GM12878 (cell line): Measurements from ENCODE around the gene PPFIBP1. TPM values are rescaled to one million over a fixed set of nuclear protein-coding genes. Genes with fewer than 3 reads are reported as not detected.
A peak's percentile ranks its signal among the peaks of the same experiment; 100 is the strongest.
"Not testable (repeated sequence)": the region's sequence is repeated elsewhere in the genome, so short reads cannot be mapped to it uniquely, and the experiment has no call there.

Source experiments
- ATAC-seq: fragments of 200-7000 bp; cut with Tn5 transposase; 3 replicates; pipeline ENCODE4 v1.9.1; 2020; ENCODE audit warnings: mild to moderate bottlenecking, moderate library complexity
- BruUV-seq: library from RNA; stranded (reverse); fragments of 400-500 nt; replicated peaks from 2 replicates; lab custom pipeline; 2021; lab: Mats Ljungman, UMichigan
- CTCF ChIA-PET: fragments of 300-600 bp; sonication (Branson Sonifier 250); formaldehyde crosslinking; extraction: SDS; loops from one replicate; lab custom pipeline; 2021; ENCODE audit warnings: inconsistent platforms; lab: Yijun Ruan, JAX
- POLR2A ChIA-PET: fragments of 350-600 bp; formaldehyde crosslinking; extraction: SDS; loops from one replicate; lab custom pipeline; 2021; ENCODE audit warnings: inconsistent platforms; lab: Charles Lee
- RAD21 ChIA-PET: fragments of 300-600 bp; sonication (Branson Sonifier 250); formaldehyde crosslinking; loops from one replicate; lab custom pipeline; 2023; ENCODE audit warnings: antibody characterized with exemption; ENCODE audit not compliant: unreplicated experiment; lab: Charles Lee
- SMC1A ChIA-PET: fragments of 300-600 bp; sonication (Branson Sonifier 250); formaldehyde crosslinking; loops from one replicate; lab custom pipeline; 2023; ENCODE audit not compliant: unreplicated experiment, uncharacterized antibody; lab: Charles Lee
- DNase-seq: peaks from one replicate; pipeline ENCODE4 v3.0.0-alpha.2; 2011; ENCODE audit warnings: low read depth, low spot score
- FAIRE-seq: peaks from 3 replicates; lab custom pipeline; 2011; peaks lifted over from hg19 to GRCh38; lab: Jason Lieb, UNC
- H2AFZ ChIP-seq: 2 replicates; pipeline ENCODE4 v1.6.0; 2011; ENCODE audit warnings: low read depth, low read length, control low read depth; ENCODE audit not compliant: control insufficient read depth
- H3K27ac ChIP-seq: 2 replicates; pipeline ENCODE4 v1.5.1; 2011; ENCODE audit warnings: control low read depth; ENCODE audit not compliant: control insufficient read depth, insufficient read depth
- H3K27me3 ChIP-seq, 2 experiments: replicated peaks in 1 of 2; 2 replicates each; pipeline versions ENCODE4 v1.6.0 to v1.6.1; 2011; ENCODE audit warnings: low read length in 1 of 2; ENCODE audit not compliant: control insufficient read depth in 2 of 2, insufficient read depth in 2 of 2
- H3K36me3 ChIP-seq, 2 experiments: 2 replicates each; pipeline ENCODE4 v1.5.1; 2011; ENCODE audit warnings: low read length in 1 of 2; ENCODE audit not compliant: control insufficient read depth in 2 of 2, insufficient read depth in 2 of 2
- H3K4me1 ChIP-seq: 2 replicates; pipeline ENCODE4 v1.6.1; 2011; ENCODE audit warnings: mild to moderate bottlenecking, low read length, moderate library complexity, mixed read lengths; ENCODE audit not compliant: control insufficient read depth, insufficient read depth
- H3K4me2 ChIP-seq: 2 replicates; pipeline ENCODE4 v1.6.0; 2011; ENCODE audit warnings: control low read depth; ENCODE audit not compliant: control insufficient read depth, insufficient read depth
- H3K4me3 ChIP-seq: fragments of 200-600 bp; sonication (generic); 2 replicates; pipeline ENCODE4 v1.5.1; 2016
- H3K79me2 ChIP-seq: 2 replicates; pipeline ENCODE4 v1.6.0; 2011; ENCODE audit warnings: low read length; ENCODE audit not compliant: control insufficient read depth, insufficient read depth
- H3K9ac ChIP-seq: 2 replicates; pipeline ENCODE4 v1.8.0; 2011; ENCODE audit warnings: low read length, control low read depth, mixed read lengths; ENCODE audit not compliant: control insufficient read depth, insufficient read depth
- H3K9me3 ChIP-seq: replicated peaks from 3 replicates; pipeline ENCODE4 v1.5.1; 2011; ENCODE audit warnings: mild to moderate bottlenecking, low read length; ENCODE audit not compliant: control insufficient read depth, insufficient read depth
- H4K20me1 ChIP-seq: 2 replicates; pipeline ENCODE4 v1.6.0; 2011; ENCODE audit not compliant: control insufficient read depth, insufficient read depth
- JUNB ChIP-seq: IDR thresholded peaks from 2 replicates; pipeline ENCODE4 v1.6.1; 2016; ENCODE audit warnings: antibody characterized with exemption, mild to moderate bottlenecking
- RUNX3 ChIP-seq: IDR thresholded peaks from 2 replicates; pipeline ENCODE4 v1.6.1; 2012; ENCODE audit warnings: low read length, inconsistent platforms
- WGBS: methylation state at CpG from one replicate; pipeline ENCODE4 v1.1.6; 2016; ENCODE audit warnings: low lambda C conversion rate; ENCODE audit not compliant: insufficient replicate concordance, insufficient coverage; ENCODE audit errors: missing lambda C conversion rate; 5-methylcytosine and 5-hydroxymethylcytosine counted together
- in situ Hi-C: fragments of 300-500 bp; cut with MboI; formaldehyde crosslinking; loops from 9 replicates; pipeline ENCODE4 v1.14.3; 2018; ENCODE audit warnings: mixed read lengths
- intact Hi-C: fragments of 100-400 bp; cut with micrococcal nuclease; formaldehyde crosslinking; loops from one replicate; pipeline ENCODE4 v1.14.2; 2022; ENCODE audit not compliant: unreplicated experiment
- polyA plus RNA-seq, 11 experiments: library from polyadenylated mRNA; depleted of rRNA in 4 of 11; unstranded in 6 of 11; stranded (reverse) in 5 of 11; fragments of >200 nt; fragmentation: Nextera tagmentation in 4 of 11; fragmentation: Illumina TruSeq in 1 of 11; extraction: Ambion mirVana in 4 of 11; extraction: Trizol in 1 of 11; gene quantifications; 1 replicate in 1 of 11; 2 replicates in 10 of 11; pipeline versions ENCODE4 v1.2.1 to v1.2.3, GENCODE V29; 2011 to 2016; ENCODE audit warnings: inconsistent platforms in 2 of 11, missing spikeins in 2 of 11, low read depth in 1 of 11
- total RNA-seq, 4 experiments: library from RNA; depleted of rRNA in 3 of 4; stranded (reverse); fragments of >200 nt in 3 of 4; fragmentation: Illumina TruSeq in 1 of 4; extraction: Trizol in 1 of 4; gene quantifications; 2 replicates each; pipeline versions ENCODE4 v1.2.1 to v1.2.3, GENCODE V29; 2013 to 2021

PPFIBP1 gene
- total and polyA plus RNA-seq, 10 of the 15 experiments (the other 5 are each of a cell fraction or from before 2014, with no cell fraction given) = 0.47 to 7.8 (median 3.6) TPM

DNA sequence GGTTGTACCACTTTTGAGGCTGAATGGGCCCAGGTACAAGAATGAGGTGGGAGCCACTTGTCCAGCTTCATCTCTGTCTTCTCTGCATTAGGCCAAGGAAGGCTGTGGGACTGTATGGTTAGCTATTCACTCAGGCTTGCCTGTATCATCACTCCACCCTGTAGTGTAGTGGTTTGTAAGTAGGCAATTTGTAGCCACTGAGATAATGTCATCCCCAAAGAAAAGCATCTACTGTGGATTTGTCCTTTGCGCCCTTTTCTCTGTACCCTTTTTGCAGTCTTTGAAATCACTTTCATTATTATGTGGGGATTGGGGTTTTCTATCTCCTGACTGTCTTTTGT is 57.3 kb downstream of the PPFIBP1 start:
- POLR2A ChIA-PET, H3K79me2 ChIP-seq, DNase-seq, H3K27me3 ChIP-seq, CTCF ChIA-PET, BruUV-seq, H3K9ac ChIP-seq, SMC1A ChIA-PET, H3K36me3 ChIP-seq, H4K20me1 ChIP-seq, FAIRE-seq, H2AFZ ChIP-seq, H3K4me3 ChIP-seq, RAD21 ChIA-PET: not testable (repeated sequence)
- peaks cover 34% of the 10 kb centered on the region for H3K4me1 ChIP-seq
- peak; percentile 26; the same call in 2 of the 3 replicates for ATAC-seq
- 85% methylated on average over 1 of the region's 1 CpG for WGBS
- TF ChIP-seq RUNX3 (peak; percentile 37), JUNB (peak; percentile 23; the same call in 1 of the 2 replicates)
- TF ChIP-seq, all 136 proteins: peak for 2; not testable (repeated sequence) for 134
- intact Hi-C loops, H3K27ac ChIP-seq, in situ Hi-C loops, H3K4me2 ChIP-seq, H3K9me3 ChIP-seq: not testable (repeated sequence)

DNA sequence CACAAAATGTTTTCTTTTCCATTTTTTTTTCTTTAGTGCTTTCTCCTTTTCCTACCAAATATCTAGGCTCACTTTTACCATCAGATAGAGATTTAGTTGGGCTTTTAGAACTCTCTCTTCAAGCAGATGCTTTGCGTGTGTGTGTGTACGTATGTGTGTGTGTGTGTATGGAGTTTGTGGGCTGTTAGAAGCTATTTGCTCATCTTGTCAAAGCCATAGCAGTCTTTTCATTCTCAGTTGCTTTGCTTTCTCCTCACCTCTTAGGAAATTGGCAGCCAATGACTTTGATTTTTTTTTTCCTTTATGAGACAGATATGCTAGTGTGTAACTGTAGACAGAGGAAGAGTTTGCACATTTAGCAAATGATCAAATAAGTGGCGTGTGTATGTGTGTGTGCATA is 57.8 kb downstream of the PPFIBP1 start:
- H3K27me3 ChIP-seq, RAD21 ChIA-PET, ATAC-seq, H3K9me3 ChIP-seq, H2AFZ ChIP-seq, H3K36me3 ChIP-seq, BruUV-seq, CTCF ChIA-PET, H3K79me2 ChIP-seq, in situ Hi-C loops, H4K20me1 ChIP-seq, H3K4me3 ChIP-seq, H3K4me2 ChIP-seq, SMC1A ChIA-PET, intact Hi-C loops, DNase-seq, H3K27ac ChIP-seq, POLR2A ChIA-PET, FAIRE-seq, H3K9ac ChIP-seq: not testable (repeated sequence)
- H3K4me1 ChIP-seq = peaks cover 32% of the 10 kb centered on the region
- 90% methylated on average over 3 of the region's 3 CpGs for WGBS

DNA sequence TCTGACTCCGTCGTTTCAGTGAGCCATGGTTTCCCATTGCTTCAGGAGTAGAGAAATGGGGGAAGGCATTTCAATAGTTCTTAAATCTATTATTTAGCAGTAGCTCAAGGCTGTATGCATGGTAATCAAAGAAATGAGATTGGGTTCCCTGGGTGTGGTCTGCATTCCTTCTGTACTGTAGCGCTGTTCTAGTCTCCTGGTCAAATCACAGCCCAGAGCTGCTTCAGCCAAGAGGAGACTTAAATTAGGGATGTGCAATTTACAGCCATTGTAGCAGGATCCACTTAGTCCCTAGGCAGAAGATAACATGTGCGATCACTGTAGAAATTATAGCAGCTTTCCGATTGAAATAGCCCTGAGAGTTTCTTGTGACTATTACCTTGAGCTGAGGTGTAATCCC is 58.4 kb downstream of the PPFIBP1 start:
- H3K4me1 ChIP-seq = peaks cover 32% of the 10 kb centered on the region
- H4K20me1 ChIP-seq, H2AFZ ChIP-seq, SMC1A ChIA-PET, H3K9me3 ChIP-seq, CTCF ChIA-PET, H3K36me3 ChIP-seq, DNase-seq, H3K27ac ChIP-seq, POLR2A ChIA-PET, FAIRE-seq, intact Hi-C loops, RAD21 ChIA-PET, in situ Hi-C loops, H3K9ac ChIP-seq, H3K27me3 ChIP-seq, ATAC-seq, H3K79me2 ChIP-seq, BruUV-seq, H3K4me2 ChIP-seq, H3K4me3 ChIP-seq: not testable (repeated sequence)
- WGBS = 80% methylated on average over 5 of the region's 5 CpGs
